ENCODE measurements around the gene PPP1R27. TPM values are rescaled to one million over a fixed set of nuclear protein-coding genes. Genes with fewer than 3 reads are reported as not detected.

PPP1R27 gene
- total and polyA plus RNA-seq, 9 of the 15 experiments (the other 6 are each of a cell fraction or from before 2014, with no cell fraction given), result 0.29 to 6.9 (median 1.5) TPM; not detected in 2

GRCh38 chr17:81858967-81859905, 24.4 kb upstream of the PPP1R27 start (continued):
- TF ChIP-seq TEAD4 (IDR thresholded peaks at IDR 0.05; ENCODE audit: low read length) (peak; percentile 57; the same call in 1 of the 2 replicates), TEAD4 (CRISPR knock-in tag; IDR thresholded peaks at IDR 0.05; ENCODE audit: borderline replicate concordance) (0 out of 2 replicates have a peak, but pooled peaks have one; percentile 62), DIDO1 (tag; IDR thresholded peaks at IDR 0.05; ENCODE audit: low read depth) (no peak), CTCF (IDR thresholded peaks at IDR 0.05 in 2 of 3, conservative IDR thresholded peaks at IDR 0.05 in 1 of 3; ENCODE audit: insufficient read depth in 2 of 3, low read depth in 1 of 3, low read length in 3 of 3) (no peak), BACH1 (tag; IDR thresholded peaks at IDR 0.05) (no peak), ZNF143 (CRISPR knock-in tag; IDR thresholded peaks at IDR 0.05) (peak; percentile 8; the same call in 1 of the 2 replicates), DPF2 (IDR thresholded peaks at IDR 0.05) (peak; percentile 44; the same call in 1 of the 2 replicates), CGGBP1 (CRISPR knock-in tag; IDR thresholded peaks at IDR 0.05) (no peak), MTA1 (IDR thresholded peaks at IDR 0.05; ENCODE audit: borderline replicate concordance) (no peak), CREB1 (IDR thresholded peaks at IDR 0.05) (no peak), CREB1 (CRISPR knock-in tag; IDR thresholded peaks at IDR 0.05) (no peak; the same call in 1 of the 2 replicates), TAL1 (IDR thresholded peaks at IDR 0.05) (peak; percentile 31), RUNX1 (IDR thresholded peaks at IDR 0.05; ENCODE audit: low read depth) (no peak), BRF1 (IDR thresholded peaks at IDR 0.05; ENCODE audit: borderline replicate concordance, extremely low read depth, insufficient read length) (no peak), POU5F1 (IDR thresholded peaks at IDR 0.05; ENCODE audit: borderline replicate concordance, low read depth, low read length, partially characterized antibody) (no peak)
- TF ChIP-seq, protein P1, sequence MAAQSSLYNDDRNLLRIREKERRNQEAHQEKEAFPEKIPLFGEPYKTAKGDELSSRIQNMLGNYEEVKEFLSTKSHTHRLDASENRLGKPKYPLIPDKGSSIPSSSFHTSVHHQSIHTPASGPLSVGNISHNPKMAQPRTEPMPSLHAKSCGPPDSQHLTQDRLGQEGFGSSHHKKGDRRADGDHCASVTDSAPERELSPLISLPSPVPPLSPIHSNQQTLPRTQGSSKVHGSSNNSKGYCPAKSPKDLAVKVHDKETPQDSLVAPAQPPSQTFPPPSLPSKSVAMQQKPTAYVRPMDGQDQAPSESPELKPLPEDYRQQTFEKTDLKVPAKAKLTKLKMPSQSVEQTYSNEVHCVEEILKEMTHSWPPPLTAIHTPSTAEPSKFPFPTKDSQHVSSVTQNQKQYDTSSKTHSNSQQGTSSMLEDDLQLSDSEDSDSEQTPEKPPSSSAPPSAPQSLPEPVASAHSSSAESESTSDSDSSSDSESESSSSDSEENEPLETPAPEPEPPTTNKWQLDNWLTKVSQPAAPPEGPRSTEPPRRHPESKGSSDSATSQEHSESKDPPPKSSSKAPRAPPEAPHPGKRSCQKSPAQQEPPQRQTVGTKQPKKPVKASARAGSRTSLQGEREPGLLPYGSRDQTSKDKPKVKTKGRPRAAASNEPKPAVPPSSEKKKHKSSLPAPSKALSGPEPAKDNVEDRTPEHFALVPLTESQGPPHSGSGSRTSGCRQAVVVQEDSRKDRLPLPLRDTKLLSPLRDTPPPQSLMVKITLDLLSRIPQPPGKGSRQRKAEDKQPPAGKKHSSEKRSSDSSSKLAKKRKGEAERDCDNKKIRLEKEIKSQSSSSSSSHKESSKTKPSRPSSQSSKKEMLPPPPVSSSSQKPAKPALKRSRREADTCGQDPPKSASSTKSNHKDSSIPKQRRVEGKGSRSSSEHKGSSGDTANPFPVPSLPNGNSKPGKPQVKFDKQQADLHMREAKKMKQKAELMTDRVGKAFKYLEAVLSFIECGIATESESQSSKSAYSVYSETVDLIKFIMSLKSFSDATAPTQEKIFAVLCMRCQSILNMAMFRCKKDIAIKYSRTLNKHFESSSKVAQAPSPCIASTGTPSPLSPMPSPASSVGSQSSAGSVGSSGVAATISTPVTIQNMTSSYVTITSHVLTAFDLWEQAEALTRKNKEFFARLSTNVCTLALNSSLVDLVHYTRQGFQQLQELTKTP (IDR thresholded peaks at IDR 0.05; ENCODE audit: low read depth in 1 of 2, partially characterized antibody in 2 of 2), result peak in 1 of 2 experiments; percentile 21
- TF ChIP-seq, protein P2, sequence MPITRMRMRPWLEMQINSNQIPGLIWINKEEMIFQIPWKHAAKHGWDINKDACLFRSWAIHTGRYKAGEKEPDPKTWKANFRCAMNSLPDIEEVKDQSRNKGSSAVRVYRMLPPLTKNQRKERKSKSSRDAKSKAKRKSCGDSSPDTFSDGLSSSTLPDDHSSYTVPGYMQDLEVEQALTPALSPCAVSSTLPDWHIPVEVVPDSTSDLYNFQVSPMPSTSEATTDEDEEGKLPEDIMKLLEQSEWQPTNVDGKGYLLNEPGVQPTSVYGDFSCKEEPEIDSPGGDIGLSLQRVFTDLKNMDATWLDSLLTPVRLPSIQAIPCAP (CRISPR knock-in tag; IDR thresholded peaks at IDR 0.05; ENCODE audit: borderline replicate concordance), result no peak
- TF ChIP-seq, protein P3, sequence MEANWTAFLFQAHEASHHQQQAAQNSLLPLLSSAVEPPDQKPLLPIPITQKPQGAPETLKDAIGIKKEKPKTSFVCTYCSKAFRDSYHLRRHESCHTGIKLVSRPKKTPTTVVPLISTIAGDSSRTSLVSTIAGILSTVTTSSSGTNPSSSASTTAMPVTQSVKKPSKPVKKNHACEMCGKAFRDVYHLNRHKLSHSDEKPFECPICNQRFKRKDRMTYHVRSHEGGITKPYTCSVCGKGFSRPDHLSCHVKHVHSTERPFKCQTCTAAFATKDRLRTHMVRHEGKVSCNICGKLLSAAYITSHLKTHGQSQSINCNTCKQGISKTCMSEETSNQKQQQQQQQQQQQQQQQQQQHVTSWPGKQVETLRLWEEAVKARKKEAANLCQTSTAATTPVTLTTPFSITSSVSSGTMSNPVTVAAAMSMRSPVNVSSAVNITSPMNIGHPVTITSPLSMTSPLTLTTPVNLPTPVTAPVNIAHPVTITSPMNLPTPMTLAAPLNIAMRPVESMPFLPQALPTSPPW (CRISPR knock-in tag; IDR thresholded peaks at IDR 0.05), result peak; percentile 11; the same call in 1 of the 2 replicates
